IMR-90 (cell line): ENCODE measurements around the gene HSPG2. TPM values are rescaled to one million over a fixed set of nuclear protein-coding genes. Genes with fewer than 3 reads are reported as not detected.
"Not testable (repeated sequence)": the region's sequence is repeated elsewhere in the genome, so short reads cannot be mapped to it uniquely, and the experiment has no call there.

Experiments used
- ATAC-seq: fragments of 200-7000 bp; cut with Tn5 transposase; 2 replicates; pipeline ENCODE4 v1.9.1; 2020; ENCODE audit warnings: low read depth, mild to moderate bottlenecking, moderate library complexity
- BruUV-seq: library from RNA; stranded (reverse); fragments of 400-500 nt; replicated peaks from 2 replicates; lab custom pipeline; 2021; lab: Mats Ljungman, UMichigan
- CTCF ChIA-PET: fragments of 300-600 bp; formaldehyde crosslinking; extraction: SDS; loops from one replicate; lab custom pipeline; 2021; ENCODE audit warnings: antibody characterized with exemption; lab: Yijun Ruan, JAX
- POLR2A ChIA-PET: fragments of 300-600 bp; sonication (Branson Sonifier 250); formaldehyde crosslinking; loops from one replicate; lab custom pipeline; 2022; ENCODE audit warnings: antibody characterized with exemption; ENCODE audit not compliant: unreplicated experiment; lab: Charles Lee
- DNase-seq: peaks from one replicate; pipeline ENCODE4 v3.0.0; 2013
- H2AFZ ChIP-seq: replicated peaks from 2 replicates; pipeline ENCODE3; 2013; ENCODE audit warnings: low read length, mild to moderate bottlenecking; ENCODE audit not compliant: poor library complexity
- H2AK5ac ChIP-seq: 2 replicates; pipeline ENCODE4 v1.6.1; 2013; ENCODE audit warnings: low read depth, low read length, inconsistent platforms
- H2AK9ac ChIP-seq: replicated peaks from 2 replicates; pipeline ENCODE3; 2013; ENCODE audit warnings: mild to moderate bottlenecking, low read depth, low read length, moderate library complexity; ENCODE audit not compliant: poor library complexity
- H2BK120ac ChIP-seq: 2 replicates; pipeline ENCODE4 v1.6.1; 2013; ENCODE audit warnings: low read depth, low read length, inconsistent platforms
- H2BK15ac ChIP-seq: 3 replicates; pipeline ENCODE4 v1.6.1; 2013; ENCODE audit warnings: low read depth, low read length, inconsistent platforms
- H2BK20ac ChIP-seq: 2 replicates; pipeline ENCODE4 v1.6.1; 2013; ENCODE audit warnings: low read depth, mild to moderate bottlenecking, inconsistent platforms, low read length, moderate library complexity
- H2BK5ac ChIP-seq: 2 replicates; pipeline ENCODE4 v1.6.1; 2013; ENCODE audit warnings: mild to moderate bottlenecking, low read depth, low read length, inconsistent platforms; ENCODE audit not compliant: poor library complexity, severe bottlenecking
- H3K14ac ChIP-seq: replicated peaks from 2 replicates; pipeline ENCODE4 v1.6.1; 2013; ENCODE audit warnings: low read depth, low read length, inconsistent platforms
- H3K18ac ChIP-seq: 2 replicates; pipeline ENCODE4 v1.6.1; 2013; ENCODE audit warnings: low read depth, low read length, control low read depth
- H3K23ac ChIP-seq: 2 replicates; pipeline ENCODE4 v1.6.1; 2013; ENCODE audit warnings: low read depth, low read length, inconsistent platforms
- H3K27ac ChIP-seq: 2 replicates; pipeline ENCODE4 v1.5.1; 2013; ENCODE audit warnings: mild to moderate bottlenecking, control low read depth, low read length; ENCODE audit not compliant: insufficient read depth
- H3K27me3 ChIP-seq: 2 replicates; pipeline ENCODE4 v1.6.1; 2013; ENCODE audit warnings: low read length; ENCODE audit not compliant: control insufficient read depth, insufficient read depth
- H3K36me3 ChIP-seq: 2 replicates; pipeline ENCODE4 v1.6.1; 2013; ENCODE audit warnings: low read length, mixed read lengths; ENCODE audit not compliant: control insufficient read depth, insufficient read depth
- H3K4ac ChIP-seq: 2 replicates; pipeline ENCODE4 v1.6.1; 2013; ENCODE audit warnings: low read depth, low read length, inconsistent platforms
- H3K4me1 ChIP-seq: 2 replicates; pipeline ENCODE4 v1.6.1; 2013; ENCODE audit warnings: low read length, mixed read lengths; ENCODE audit not compliant: control insufficient read depth, insufficient read depth
- H3K4me2 ChIP-seq: 2 replicates; pipeline ENCODE4 v1.6.1; 2013; ENCODE audit warnings: low read depth, mild to moderate bottlenecking, control low read depth, low read length, moderate library complexity
- H3K4me3 ChIP-seq: 2 replicates; pipeline ENCODE4 v1.5.1; 2013; ENCODE audit warnings: low read depth, mild to moderate bottlenecking, control low read depth, low read length, moderate library complexity; ENCODE audit not compliant: insufficient read depth
- H3K56ac ChIP-seq: 2 replicates; pipeline ENCODE4 v1.6.1; 2013; ENCODE audit warnings: low read length, inconsistent platforms; ENCODE audit not compliant: insufficient read depth; ENCODE audit errors: extremely low read depth
- H3K79me1 ChIP-seq, 2 experiments: 2 replicates each; pipeline ENCODE4 v1.6.1; 2013; ENCODE audit warnings: low read length in 2 of 2, inconsistent platforms in 1 of 2, low read depth in 1 of 2
- H3K9ac ChIP-seq: 2 replicates; pipeline ENCODE4 v1.6.1; 2013; ENCODE audit warnings: low read depth, low read length, control low read depth
- H3K9me1 ChIP-seq: 2 replicates; pipeline ENCODE4 v1.6.1; 2013; ENCODE audit warnings: low read length, inconsistent platforms; ENCODE audit not compliant: insufficient read depth
- H3K9me3 ChIP-seq: 2 replicates; pipeline ENCODE4 v1.6.1; 2013; ENCODE audit warnings: low read length; ENCODE audit not compliant: control insufficient read depth, insufficient read depth
- H4K20me1 ChIP-seq: 2 replicates; pipeline ENCODE4 v1.6.1; 2013; ENCODE audit warnings: low read length, inconsistent platforms; ENCODE audit not compliant: insufficient read depth
- H4K5ac ChIP-seq: 2 replicates; pipeline ENCODE4 v1.6.1; 2013; ENCODE audit warnings: mild to moderate bottlenecking, low read depth, low read length, control low read depth
- H4K8ac ChIP-seq, 2 experiments: 2 replicates each; pipeline ENCODE4 v1.6.1; 2013; ENCODE audit warnings: low read depth in 2 of 2, low read length in 2 of 2, control low read depth in 1 of 2, inconsistent platforms in 1 of 2
- H4K91ac ChIP-seq: 2 replicates; pipeline ENCODE4 v1.6.1; 2013; ENCODE audit warnings: low read depth, low read length, inconsistent platforms; ENCODE audit not compliant: insufficient read depth
- WGBS, 2 experiments: methylation state at CpG; one replicate each; pipeline versions ENCODE4 v1.1.5 to v1.1.7; 2013; ENCODE audit warnings: missing lambda C conversion rate in 2 of 2; ENCODE audit not compliant: insufficient read length in 1 of 2; ENCODE audit errors: extremely low coverage in 2 of 2; 5-methylcytosine and 5-hydroxymethylcytosine counted together
- dilution Hi-C: fragments of 300-500 bp; cut with HindIII; formaldehyde crosslinking; loops from one replicate; pipeline ENCODE4 v1.14.3; 2018; ENCODE audit warnings: low sequenced_read_pairs; ENCODE audit not compliant: unreplicated experiment
- in situ Hi-C: fragments of 300-500 bp; cut with MboI; formaldehyde crosslinking; loops from 3 replicates; pipeline ENCODE4 v1.14.3; 2019; ENCODE audit warnings: low sequenced_read_pairs, inconsistent platforms, mixed read lengths
- intact Hi-C: fragments of 100-400 bp; cut with micrococcal nuclease; formaldehyde crosslinking; loops from 2 replicates; pipeline ENCODE4 v1.10.0; 2022
- polyA plus RNA-seq, 3 experiments: library from polyadenylated mRNA; depleted of rRNA; stranded (reverse); fragments of >200 nt; gene quantifications; 2 replicates each; pipeline ENCODE4 v1.2.3, GENCODE V29; 2012; ENCODE audit warnings: low replicate concordance in 1 of 3
- total RNA-seq: library from RNA; depleted of rRNA; stranded (reverse); fragments of >200 nt; gene quantifications from 2 replicates; pipeline ENCODE4 v1.2.3, GENCODE V29; 2012

The HSPG2 gene
- total and polyA plus RNA-seq, 2 of the 4 experiments (the other 2 are of a cell fraction) = 15.8 to 94.0 TPM

GRCh38 chr1:21982122-21982521, 45.0 kb upstream of the HSPG2 start:
- not testable (repeated sequence) for ATAC-seq

GRCh38 chr1:21981253-21981652, 44.1 kb upstream of the HSPG2 start:
- H3K23ac ChIP-seq, H3K27me3 ChIP-seq, H2BK15ac ChIP-seq, intact Hi-C loops, H3K14ac ChIP-seq, H2BK120ac ChIP-seq, H2AK9ac ChIP-seq, DNase-seq, H3K36me3 ChIP-seq, H3K27ac ChIP-seq, H3K79me1 ChIP-seq, H3K18ac ChIP-seq, H3K9me3 ChIP-seq, H3K9me1 ChIP-seq, H3K4me1 ChIP-seq, H2AK5ac ChIP-seq, CTCF ChIA-PET, dilution Hi-C loops, H2BK5ac ChIP-seq, H3K4me2 ChIP-seq, H3K4ac ChIP-seq, POLR2A ChIA-PET, in situ Hi-C loops, H4K91ac ChIP-seq, H4K20me1 ChIP-seq, ATAC-seq, BruUV-seq, H3K4me3 ChIP-seq, H4K5ac ChIP-seq, H2AFZ ChIP-seq, H3K9ac ChIP-seq, H4K8ac ChIP-seq, H2BK20ac ChIP-seq, H3K56ac ChIP-seq: not testable (repeated sequence)
- no CpG with 5 or more reads among the region's 4 CpGs for whole genome bisulfite sequencing, 2 experiments

More at GRCh38 chr1:21982122-21982521, 45.0 kb upstream of the HSPG2 start:
- H3K9me3 ChIP-seq, H3K27me3 ChIP-seq, H2AK9ac ChIP-seq, H2BK120ac ChIP-seq, H3K4me1 ChIP-seq, in situ Hi-C loops, H3K9ac ChIP-seq, H2BK5ac ChIP-seq, H4K5ac ChIP-seq, H3K9me1 ChIP-seq, POLR2A ChIA-PET, H4K91ac ChIP-seq, dilution Hi-C loops, H3K23ac ChIP-seq, H2AK5ac ChIP-seq, H3K4ac ChIP-seq, BruUV-seq, DNase-seq, H3K36me3 ChIP-seq, H3K56ac ChIP-seq, H4K20me1 ChIP-seq, H3K18ac ChIP-seq, H2BK15ac ChIP-seq, H3K79me1 ChIP-seq, H2AFZ ChIP-seq, H3K4me3 ChIP-seq, H3K14ac ChIP-seq, intact Hi-C loops, CTCF ChIA-PET, H4K8ac ChIP-seq, H2BK20ac ChIP-seq, H3K4me2 ChIP-seq, H3K27ac ChIP-seq: not testable (repeated sequence)
- WGBS, 2 experiments = no CpG with 5 or more reads among the region's 6 CpGs
